HG03354 (cell line): ENCODE results near the gene IRAG1.

ENCODE experiments used
- ATAC-seq: cut with Tn5 transposase; IDR thresholded peaks from one replicate; pipeline ENCODE4 v1.9.1; 2021; ENCODE audit warnings: mild to moderate bottlenecking; ENCODE audit not compliant: unreplicated experiment, poor library complexity, severe bottlenecking

The IRAG1 gene

DNA sequence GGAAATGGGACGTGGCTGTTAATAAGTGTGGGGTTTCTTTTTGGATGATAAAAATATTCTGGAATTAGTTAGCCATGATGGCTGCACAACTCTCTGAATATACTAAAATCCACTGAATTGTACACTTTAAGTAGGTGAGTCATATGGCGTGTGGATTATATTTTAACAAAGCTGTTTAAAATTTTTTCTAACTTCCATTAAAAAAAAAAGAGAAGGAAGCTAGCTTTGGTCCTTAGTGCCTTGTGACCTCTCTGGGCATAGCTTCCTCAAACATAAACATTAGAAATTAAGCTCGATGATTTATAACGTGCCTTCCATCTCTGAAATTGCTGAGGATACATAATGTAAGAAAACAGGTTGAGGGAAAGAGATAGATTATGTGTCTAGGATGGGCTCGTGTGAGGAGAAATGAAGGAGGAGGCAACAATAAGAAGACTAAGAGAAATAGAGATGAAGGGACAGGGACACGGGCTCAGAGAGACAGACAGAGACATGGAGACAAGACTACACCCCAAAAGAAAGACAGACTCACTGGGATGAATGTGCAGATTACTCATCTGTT is 20.0 kb downstream of the IRAG1 start:
- ATAC-seq, result no peak

DNA sequence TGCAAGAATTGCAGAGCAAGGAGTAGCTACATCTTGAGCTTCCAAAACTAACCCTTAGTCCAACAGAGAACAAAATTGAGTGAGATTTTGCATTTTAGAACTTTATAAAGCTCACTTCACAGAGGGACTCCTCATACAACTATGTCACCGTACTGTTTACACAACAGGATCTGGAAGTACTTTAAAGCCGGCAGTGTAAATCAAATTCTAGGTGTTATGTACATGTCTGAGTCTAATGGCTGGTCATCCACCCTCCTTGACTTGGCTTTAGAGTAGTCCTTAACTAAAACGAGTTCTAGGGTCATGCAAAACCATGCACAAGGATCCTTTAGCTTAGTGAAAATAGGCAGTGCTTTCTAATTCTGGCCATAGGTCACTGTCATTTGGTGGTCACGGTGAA is 23.5 kb downstream of the IRAG1 start:
- ATAC-seq, result no peak

DNA sequence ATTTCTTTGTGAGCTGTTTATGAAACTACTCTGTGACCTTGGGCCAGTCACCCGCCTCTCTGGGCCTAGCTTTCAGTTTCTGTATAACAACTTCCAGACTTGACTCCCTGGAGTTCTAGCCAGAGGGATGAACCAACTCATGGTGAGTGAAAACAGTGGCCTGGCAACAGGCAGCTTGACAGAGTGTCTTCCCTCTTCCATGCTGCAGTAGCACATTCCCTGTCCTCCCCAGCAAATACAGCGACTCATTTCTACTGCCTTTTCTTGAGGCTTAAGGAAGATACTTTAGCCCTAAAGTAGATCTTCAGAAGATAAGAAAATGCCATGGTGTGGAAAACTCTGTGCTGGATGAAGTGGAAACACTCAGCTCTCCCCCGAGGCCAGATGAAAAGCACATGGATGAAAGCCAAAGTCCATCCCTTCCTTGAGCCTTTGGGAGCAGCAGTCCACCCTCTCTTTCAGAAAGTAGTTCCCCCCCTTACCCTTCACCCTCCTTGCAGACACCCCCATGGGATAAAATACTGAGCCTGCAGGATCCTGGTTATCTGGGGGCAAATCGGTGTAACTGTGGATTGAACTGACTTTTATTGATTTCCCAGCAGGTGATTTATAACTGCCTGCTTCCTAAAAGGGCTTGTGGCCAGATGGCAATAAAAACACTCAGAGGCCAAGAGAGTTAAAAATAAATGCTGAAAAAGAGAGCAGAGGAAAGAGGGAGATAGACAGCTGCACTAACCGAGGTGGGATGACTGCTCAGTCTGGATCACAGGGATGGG is 24.1 kb downstream of the IRAG1 start:
- ATAC-seq, result no peak

DNA sequence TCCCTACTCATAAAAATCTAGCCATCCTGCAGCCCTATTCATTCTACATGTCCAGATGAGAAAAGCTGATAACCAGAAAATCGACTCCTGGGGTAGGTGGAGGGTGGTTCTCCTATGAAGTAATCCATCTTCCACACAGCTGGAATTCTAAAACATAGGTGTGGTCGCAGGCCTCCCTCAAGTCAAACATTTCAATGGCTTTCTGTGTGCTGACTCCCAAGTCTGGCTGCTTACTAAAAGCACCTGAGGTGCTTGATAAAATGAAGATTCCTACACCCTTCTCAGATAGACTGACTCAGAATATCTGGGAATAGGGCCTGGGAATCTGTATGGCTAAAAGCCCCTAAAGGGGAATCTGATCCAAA is 26.1 kb downstream of the IRAG1 start:
- no peak for ATAC-seq

DNA sequence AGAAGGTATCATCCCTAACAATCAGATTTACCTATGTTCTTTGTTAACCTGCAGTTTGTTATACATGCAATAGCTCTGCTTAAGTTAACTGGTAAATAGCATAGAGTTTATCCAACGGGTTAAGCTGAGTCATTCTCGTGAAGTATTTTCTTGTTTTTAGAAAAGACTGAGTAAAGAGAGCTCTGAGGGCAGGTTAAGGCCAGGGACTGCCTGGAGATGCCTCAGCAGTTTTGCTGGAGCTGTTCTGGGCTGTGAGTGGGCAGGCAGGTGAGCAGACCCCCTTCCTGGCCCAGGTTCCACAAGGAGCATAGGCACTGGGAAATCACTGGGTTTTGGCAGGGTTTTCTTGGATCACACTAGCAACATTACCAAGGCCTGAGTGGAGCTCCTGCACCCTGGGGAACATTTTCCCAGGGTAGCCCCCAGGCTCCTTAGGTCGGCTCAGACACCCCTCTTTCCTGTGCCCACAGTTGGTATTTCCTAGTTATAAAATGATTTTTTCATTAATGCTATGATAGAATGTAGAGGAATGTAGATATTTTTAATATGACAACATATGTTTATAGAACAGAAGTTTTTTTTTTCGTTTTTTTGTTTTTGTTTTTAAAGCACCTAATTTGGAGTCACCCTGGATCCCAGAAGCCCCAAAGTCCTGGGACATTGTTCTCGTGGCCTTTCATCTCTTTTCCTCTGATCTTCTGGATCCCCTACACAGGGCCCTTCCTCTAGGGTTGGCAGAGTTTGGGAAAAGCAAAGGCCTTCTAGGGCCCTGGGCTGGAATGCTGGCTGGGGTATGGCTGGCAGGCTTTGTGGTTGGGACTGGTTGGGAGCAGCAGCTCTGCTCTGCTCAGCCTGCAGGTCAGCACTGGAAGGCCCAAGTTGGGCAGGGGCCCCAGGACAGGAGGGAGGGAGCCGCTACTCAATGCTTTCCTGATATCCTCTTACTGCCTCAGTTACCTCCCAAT is 26.7 kb downstream of the IRAG1 start:
- no peak for ATAC-seq

DNA sequence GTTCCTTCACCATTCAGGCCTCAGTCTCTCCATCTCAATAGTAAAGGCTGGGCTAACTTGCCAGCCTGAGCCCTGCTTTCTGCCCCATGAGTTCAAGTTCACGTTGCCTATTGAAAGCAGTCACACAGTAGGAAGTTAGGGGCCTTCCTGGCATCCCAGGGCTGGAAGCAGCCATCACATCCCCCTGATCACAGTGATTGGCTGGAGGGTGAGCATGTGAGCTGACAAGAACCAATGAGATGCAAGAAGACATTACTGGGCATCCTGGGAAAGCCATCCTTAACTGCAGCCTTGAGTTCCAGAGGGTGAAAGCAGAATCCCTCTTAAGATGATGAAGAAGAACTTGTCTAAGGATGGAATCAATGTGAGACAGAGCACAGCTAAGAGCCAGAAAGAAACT is 29.1 kb downstream of the IRAG1 start:
- no peak for ATAC-seq

DNA sequence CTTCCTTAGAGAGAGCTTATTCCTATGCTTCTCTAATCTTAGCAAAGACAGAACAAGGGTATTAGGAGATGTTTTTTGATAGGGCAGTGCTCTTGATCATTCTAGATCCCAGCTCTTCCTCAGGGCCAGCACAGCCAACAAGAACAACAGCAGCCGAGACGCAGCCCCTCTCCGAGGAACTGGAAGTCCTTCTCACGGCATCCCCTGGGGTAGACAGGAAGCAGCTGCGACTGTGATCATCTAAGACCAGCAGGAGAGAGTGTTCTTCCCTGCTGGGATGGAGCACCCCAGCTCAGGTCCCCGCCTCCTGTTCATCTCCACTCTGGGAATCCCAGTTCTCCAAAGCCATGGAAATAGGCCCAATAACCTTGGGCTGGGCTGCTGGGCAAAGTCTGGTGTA is 29.6 kb downstream of the IRAG1 start:
- no peak for ATAC-seq

DNA sequence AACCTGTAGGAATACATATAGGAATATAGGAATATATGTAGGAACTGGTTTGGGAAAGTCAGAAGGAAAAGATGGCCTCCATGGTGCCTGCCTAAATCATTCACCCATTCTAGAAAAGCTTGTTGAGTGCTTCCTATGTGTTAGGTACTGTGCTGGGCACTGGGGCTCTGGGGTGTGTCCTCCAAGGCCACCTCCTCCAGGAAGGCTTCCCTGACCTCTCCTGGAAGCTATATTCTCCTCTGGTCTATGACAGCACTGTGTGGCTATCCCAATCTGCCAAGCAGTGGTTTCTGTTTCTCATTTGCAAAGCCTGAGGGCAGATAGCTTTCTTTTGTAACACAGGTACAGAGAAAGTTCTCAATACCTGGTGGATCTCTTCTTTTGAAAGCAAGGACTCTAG is 30.2 kb downstream of the IRAG1 start:
- ATAC-seq, result no peak

DNA sequence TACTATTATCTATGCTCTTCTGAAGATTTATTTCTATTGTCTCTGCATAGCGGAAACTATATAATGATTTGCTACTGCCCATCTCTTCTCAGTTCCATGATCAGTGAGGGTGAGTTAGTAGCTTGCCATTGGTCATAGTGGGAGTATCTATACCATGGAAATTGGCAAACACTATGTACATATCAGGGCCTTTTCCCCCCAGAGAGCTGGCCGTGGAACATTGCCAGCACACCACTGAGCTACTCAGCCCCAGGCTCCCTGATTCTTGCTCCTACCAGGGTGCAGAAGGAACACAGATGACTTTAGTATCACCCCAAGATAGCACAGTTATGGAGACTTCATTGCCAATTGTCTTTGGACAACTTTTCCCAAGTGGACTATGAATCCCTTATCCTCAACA is 33.2 kb downstream of the IRAG1 start:
- ATAC-seq, result no peak

DNA sequence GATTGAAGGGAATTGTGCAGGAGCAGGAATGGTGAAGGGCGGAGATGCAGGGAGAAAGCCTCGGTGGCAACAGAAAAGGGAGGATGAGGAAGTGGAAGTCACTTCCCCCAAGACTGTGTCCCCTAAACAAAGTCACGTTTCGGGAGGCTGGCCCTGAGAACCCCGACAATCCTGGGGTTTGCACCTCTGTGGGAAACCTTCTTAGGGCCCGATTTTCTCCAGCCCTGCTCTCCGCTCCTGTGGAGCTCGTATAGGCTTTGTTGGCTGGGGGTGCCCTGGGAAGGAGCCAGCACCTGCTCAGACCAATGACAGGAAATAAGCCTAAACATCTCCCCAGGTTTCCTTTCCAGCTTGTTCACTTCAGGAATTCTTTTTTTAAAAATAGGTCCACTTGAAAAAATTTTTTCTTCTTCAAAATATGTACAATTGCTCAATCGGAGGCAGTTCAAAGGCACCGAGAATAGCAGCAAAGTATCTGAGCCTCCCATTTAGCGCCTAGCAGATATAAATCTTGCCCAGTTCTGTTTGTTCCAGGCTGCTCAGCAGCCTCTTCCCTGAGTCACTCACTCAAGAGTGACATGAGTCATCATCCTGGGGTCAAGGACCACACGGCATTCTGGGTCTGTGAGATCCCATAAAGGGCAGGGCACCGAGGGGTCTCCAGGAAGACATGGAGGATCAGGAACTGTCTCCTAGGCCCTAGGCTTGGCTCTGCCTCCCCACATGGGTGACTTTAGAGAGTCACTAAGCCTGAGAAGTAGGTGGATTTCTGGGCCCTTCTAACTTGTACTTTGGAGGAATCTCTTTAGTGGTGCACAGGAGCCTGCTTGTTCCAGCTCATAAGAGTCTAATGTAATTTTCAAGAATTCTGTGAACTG is 34.0 kb downstream of the IRAG1 start:
- ATAC-seq, result no peak

DNA sequence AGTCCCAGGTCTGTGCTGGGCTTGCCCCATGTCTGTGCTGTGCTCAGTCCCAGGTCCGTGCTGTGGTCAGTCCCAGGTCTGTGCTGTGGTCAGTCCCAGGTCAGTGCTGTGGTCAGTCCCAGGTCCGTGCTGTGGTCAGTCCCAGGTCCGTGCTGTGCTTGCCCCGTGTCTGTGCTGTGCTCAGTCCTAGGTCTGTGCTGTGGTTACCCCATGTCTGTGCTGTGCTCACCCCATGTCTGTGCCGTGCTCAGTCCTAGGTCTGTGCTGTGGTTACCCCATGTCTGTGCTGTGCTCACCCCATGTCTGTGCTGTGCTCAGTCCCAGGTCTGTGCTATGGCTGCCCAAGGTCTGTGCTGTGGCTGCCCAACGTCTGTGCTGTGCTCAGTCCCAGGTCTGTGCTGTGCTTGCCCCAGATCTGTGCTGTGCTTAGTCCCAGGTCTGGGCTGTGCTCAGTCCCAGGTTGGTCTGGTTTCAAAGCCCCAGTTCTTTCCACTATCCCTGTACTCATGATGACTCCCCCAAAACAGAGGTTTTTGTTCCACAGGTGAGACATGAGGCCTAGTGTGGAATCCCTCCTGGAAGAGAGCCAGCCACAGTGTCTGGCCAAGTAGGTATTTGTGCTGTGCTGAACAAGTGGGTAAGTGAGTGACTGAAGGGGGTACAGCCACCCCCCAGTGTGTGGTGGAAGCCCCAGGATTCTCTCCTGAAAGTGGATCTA is 34.8 kb downstream of the IRAG1 start:
- no peak for ATAC-seq

DNA sequence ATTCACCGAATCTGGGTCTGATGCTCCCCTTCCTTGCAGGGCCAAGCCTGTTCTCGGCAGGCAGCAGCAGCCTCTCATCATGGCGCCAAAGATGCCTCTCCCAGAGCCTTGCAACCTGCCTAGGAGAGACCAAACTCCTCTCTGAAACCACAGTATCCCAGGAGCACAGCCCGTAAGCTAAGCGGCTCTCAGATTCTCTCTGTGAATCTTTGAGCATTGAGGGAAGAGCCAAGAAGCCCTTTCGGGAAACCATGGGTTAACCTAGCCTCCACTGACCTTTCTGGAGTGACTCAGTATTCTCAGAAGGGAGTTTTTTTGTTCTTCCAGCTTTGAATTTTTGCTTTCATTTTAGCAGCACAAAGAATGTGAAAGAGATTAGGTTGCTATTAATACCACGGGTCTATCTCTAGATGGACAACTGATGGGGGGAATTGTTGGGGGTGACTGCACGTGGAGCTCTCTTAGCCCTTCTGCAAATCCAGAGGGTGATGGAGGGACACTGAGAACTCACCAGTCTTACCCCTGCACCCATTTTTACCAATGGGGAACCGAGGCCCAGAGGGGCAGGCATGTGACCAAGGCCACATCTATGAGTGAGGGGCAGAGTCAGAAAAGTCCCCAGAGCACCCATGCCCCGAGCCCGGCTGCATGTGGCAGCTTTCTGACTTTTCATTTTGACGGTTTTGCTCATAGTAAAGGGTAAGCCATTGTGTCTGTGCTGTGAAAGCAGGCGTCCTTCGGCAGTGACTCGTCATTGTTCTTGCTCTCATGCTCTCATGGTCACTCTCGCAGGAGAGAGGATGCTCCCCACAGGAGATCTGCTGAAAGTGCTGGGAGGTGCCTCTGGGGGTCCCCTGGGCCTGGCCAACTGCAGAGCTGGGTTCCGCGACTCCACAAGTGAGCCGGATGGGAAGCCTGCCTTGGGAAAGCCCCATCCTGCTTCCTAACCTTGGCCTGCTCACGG is 36.0 kb downstream of the IRAG1 start:
- peak; percentile 66 for ATAC-seq

DNA sequence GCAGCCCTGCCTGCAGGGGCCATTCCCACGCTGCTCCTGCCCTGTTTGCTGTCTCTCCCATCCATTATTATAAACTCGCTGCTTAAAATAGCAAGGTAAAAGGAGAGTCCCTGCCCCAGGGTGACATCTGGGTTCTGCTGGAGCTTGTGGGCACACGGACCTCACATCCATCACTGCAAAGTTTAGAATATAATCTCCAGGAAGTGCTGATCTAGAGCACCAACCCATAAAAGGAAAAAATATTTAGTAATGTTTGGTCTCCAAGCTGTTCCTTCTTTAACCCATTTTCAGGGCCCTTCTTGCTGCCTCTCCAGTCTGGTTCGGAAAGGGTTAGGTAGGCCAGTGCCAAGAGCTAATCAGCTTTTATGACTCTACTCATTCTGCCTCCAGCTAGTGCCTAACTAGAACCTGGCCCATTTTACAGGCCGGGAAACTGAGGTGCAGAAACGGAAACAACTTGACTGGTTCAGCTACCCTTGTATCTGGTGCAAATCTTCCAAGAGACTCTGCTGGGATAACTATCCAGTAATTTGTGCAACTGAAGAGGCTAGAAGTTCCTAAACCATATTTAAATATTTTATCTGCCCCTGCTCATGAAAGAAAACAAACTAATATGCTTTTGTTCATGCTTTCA is 37.5 kb downstream of the IRAG1 start:
- no peak for ATAC-seq

DNA sequence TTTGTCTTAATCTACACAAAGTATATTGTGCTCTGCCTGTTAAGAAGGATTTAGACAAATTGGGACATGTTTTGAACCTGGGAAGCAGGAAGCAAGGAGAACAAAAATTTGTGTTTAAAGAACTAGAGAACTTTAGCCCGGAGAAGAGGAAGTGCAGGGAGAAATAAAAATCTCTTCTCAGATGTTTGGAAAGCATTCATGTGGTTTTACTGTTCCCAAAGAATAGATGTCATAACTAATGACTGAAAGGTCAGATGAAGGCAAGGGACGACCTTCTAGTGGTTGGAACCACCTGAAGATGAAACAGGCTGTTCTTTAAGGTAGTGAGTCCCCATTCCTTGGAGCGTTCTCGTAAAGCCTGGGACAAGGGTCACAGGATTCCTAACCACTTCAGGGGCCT is 38.3 kb downstream of the IRAG1 start:
- ATAC-seq, result no peak

DNA sequence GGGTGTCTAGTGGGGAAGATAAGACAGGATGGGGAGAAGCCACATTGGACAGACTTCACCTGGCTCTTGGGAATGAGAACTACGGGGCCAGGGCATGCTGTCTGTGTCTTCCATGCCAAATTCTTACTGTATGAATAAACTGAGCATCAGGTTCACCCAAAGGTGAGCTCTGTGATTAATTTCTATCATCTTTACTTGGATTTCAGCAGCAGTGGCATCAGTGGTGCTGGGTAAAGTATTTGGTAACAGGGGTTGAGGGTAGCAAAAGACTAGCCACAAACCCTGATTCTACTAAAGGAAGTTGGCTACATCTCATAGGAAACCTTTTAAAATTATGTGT is 38.8 kb downstream of the IRAG1 start:
- ATAC-seq, result no peak

DNA sequence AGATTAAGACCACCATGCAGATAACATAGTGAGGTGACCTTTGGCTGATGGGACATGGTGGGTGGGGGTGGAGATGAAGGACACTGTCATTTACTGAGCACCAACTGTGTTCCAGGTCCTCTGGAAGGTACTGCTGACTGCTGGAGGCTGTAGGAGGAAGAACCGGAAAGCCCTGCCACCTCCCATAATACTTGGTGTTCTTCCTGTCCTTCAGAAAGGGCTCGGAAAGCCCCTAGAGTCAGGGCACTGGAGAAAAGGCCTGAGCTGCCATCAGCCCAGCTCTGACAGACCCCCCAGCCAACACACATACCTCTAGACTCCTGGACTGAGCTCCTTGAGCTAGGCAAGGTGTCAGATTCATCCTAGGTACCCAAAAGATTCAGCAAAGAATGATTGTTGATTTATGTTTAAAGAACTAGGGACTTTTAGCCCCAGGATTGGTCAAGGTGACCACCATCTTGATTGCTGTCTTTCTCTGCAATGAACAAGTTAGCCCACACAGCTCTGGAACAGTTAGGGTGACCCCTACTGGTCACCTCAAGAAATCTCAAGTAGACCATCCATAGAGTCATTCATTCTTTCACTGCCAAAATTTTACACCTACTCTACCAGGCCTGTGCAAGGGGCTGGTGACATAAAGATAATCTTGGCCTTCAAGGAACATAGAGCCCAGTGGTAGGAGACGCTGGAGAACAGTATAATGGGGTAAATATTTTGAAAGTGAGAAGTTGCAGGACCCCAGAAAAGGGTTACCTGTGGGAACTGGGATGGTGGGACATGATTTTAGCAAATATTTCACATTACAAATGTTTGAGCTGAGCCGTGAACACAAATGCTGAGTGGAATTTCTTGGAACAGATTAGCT is 39.4 kb downstream of the IRAG1 start:
- peak; percentile 63 for ATAC-seq

DNA sequence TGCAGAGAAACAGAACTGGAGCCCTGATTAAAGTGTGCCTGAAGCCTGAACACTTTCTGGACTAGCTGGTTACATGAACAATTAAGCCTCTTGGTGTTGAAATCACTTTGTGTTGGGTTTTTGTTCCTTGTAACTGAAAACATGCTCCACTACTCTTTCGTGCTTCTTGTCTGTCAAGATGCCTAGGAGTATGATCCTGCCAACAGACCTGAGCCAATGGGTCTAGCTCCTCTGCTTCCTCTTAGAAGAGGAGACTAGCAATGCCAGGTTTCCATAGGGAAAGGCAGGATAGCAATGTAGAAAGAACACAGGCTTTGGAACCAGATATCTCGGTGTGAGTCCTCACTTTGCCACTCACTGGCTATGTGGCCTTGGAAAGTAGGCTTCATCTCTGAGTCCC is 40.3 kb downstream of the IRAG1 start:
- no peak for ATAC-seq
